Measurements from ENCODE around the gene TTC16. TPM values are rescaled to one million over a fixed set of nuclear protein-coding genes. Genes with fewer than 3 reads are reported as not detected.
A peak's percentile ranks its signal among the peaks of the same experiment; 100 is the strongest.

Gene TTC16
- total RNA-seq, 1 donor, result not detected

DNA sequence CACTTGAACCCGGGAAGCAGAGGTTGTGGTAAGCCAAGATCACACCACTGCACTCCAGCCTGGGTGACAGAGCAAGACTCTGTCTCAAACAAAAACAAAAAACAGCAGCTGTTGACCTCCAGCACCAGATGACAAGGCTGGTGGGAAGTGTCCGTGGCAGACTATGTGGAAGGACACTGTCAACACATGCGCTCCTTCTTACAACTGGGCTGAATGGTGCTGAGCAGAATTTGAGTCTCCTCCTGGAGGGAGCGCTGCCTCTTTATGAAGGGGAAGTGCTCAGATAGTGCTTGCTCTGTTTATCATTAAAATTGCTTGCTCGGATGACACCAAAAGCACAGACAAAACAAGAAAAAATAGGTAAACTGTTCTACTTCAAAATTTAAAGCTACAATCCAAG is 18.3 kb upstream of the TTC16 start:
- DNase-seq (ENCODE audit: low read depth), result no peak
- no peak overlapping the region for H3K4me3 ChIP-seq (ENCODE audit: low read depth, low read length)
- TF ChIP-seq, protein P1, sequence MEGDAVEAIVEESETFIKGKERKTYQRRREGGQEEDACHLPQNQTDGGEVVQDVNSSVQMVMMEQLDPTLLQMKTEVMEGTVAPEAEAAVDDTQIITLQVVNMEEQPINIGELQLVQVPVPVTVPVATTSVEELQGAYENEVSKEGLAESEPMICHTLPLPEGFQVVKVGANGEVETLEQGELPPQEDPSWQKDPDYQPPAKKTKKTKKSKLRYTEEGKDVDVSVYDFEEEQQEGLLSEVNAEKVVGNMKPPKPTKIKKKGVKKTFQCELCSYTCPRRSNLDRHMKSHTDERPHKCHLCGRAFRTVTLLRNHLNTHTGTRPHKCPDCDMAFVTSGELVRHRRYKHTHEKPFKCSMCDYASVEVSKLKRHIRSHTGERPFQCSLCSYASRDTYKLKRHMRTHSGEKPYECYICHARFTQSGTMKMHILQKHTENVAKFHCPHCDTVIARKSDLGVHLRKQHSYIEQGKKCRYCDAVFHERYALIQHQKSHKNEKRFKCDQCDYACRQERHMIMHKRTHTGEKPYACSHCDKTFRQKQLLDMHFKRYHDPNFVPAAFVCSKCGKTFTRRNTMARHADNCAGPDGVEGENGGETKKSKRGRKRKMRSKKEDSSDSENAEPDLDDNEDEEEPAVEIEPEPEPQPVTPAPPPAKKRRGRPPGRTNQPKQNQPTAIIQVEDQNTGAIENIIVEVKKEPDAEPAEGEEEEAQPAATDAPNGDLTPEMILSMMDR (IDR thresholded peaks at IDR 0.05; ENCODE audit: insufficient read depth, low read length), result no peak

DNA sequence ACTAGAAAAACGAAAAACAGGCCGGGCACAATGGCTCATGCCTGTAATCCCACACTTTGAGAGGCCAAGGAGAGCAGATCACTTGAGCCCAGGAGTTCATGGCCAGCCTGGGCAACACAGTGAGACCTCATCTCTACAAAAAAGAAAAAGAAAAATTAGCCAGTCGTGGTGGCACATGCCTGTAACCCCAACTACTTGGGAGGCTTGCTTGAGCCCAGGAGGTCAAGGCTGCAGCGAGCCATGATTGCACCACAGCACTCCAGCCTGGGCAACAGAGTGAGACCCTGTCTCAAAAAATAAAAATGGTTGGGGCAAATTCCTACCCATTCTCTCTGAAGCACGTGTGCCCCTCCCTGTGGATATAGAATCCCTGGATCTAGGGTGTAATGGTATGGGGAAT is 17.5 kb upstream of the TTC16 start:
- H3K4me3 ChIP-seq (ENCODE audit: low read depth, low read length), result no peak overlapping the region
- no peak for DNase-seq (ENCODE audit: low read depth)
- TF ChIP-seq, protein P1 (IDR thresholded peaks at IDR 0.05; ENCODE audit: insufficient read depth, low read length), result no peak

DNA sequence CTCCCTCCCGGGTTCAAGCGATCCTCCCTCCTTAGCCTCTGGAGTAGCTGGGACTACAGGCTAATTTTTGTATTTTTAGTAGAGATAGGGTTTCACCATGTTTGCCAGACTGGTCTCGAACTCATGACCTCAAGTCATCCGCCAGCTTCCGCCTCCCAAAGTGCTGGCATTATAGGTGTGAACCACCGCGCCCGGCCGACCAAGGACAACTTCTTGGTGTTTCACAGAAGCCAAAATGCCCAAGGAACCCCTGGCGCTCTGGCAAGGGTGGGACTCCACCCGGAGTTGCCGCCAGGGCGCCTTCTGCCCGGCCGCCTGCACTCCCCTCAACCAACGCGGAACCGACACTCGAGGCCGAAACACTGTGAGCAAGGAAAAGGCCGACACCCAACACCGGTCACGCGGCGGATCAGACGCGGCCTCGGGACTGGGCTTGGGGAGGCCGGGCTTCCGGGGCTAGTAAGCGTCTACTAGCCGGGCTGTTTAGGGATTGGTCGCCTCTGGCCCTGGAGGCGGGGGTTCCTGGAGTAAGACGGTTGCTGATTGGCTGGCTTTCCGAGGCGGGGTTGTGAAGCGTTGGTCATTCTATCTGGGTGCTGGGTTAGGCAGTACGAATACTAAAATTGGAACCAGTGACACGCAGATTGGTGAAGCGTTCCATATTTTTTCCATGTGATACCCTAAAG is 16.8 kb upstream of the TTC16 start:
- peak overlapping the region; percentile 48 for H3K4me3 ChIP-seq (ENCODE audit: low read depth, low read length)
- TF ChIP-seq, protein P1 (IDR thresholded peaks at IDR 0.05; ENCODE audit: insufficient read depth, low read length), result peak; percentile 30
- peak; percentile 98 for DNase-seq (ENCODE audit: low read depth)

DNA sequence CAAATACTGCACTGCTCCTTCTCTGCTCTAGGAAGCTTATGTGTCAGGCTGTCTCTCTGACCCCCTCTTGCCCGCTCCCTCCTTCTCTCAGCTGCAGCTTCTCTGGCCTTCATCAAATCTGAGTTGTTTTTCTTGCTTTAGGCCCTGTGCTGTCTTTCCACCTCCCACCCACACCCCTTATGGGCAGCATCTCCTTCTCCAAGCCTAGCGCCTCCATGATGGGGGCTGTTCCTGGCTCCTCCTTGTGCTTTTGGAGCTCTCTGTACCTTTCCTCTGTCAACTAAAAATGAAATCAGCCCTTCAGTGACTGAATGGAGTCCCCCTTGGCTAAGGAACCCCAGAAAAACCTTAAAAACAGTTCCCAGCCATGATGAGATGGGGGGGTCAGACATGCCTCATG is 15.7 kb upstream of the TTC16 start:
- H3K4me3 ChIP-seq (ENCODE audit: low read depth, low read length), result no peak overlapping the region
- no peak for DNase-seq (ENCODE audit: low read depth)
- TF ChIP-seq, protein P1 (IDR thresholded peaks at IDR 0.05; ENCODE audit: insufficient read depth, low read length), result no peak

DNA sequence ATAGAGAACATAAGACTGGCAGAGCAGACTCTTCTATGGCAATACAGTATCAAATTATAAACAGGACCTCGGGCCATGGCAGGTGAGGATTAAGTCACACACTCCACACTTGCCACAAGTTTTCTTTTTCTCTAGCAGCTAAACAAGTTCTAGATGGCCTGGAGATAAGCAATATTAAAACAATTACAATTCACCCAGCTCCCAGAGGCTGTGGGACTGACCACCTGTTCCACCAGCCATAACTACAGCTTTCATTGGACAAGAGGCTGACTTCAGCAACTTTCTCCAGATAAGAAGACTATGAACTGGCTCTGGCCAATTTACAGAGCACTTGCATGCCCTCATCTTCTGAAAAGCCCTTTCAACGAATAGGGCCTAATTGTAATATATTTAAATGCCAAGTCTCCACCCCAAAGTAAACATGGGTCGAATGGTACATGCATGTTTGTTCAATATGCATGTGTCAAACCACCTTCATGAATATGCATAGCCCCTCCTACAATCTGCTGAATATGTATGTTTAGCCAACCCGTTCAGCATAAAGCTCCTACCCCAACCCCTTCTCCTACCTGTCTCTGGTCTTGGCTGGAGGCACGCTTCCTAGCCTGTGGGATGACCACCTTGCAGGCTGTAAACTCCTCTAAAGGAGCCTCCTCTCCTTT is 15.2 kb upstream of the TTC16 start:
- H3K4me3 ChIP-seq (ENCODE audit: low read depth, low read length), result no peak overlapping the region
- TF ChIP-seq, protein P1 (IDR thresholded peaks at IDR 0.05; ENCODE audit: insufficient read depth, low read length), result no peak
- DNase-seq (ENCODE audit: low read depth), result no peak

DNA sequence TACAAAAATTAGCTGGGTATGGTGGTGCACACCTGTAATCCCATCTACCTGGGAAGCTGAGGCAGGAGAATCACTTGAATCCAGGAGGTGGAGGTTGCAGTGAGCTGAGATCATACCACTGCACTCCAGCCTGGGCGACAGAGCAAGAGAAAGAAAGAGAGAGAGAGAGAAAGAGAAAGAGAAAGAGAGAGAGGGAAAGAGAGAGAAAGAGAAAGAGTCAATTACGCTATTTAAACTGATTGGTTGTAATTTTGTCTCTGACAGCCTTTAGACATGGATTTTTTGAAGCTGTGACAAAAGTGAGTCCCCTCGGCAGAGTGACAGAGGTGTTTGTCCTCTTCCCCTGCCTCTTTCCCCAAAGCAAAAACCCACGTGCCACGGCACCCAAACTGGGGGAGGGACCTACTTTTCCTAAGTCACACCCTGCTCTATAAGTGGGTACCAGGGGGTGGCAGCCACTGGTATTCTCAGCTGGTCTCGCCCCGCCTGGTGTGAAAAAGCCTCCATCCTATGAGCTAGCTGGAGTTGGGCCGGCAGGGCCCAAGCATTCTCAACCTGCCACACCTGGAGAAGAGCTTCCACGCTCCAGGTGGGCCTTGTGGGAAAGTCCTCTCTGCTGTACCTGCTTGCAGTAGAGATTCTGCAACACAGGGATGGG is 12.5 kb upstream of the TTC16 start:
- no peak for DNase-seq (ENCODE audit: low read depth)
- no peak overlapping the region for H3K4me3 ChIP-seq (ENCODE audit: low read depth, low read length)
- TF ChIP-seq, protein P1 (IDR thresholded peaks at IDR 0.05; ENCODE audit: insufficient read depth, low read length), result no peak
